H1 (cell line): ENCODE data around the gene ATP11C. TPM values are rescaled to one million over a fixed set of nuclear protein-coding genes. Genes with fewer than 3 reads are reported as not detected.

Experiments used
- ASH2L ChIP-seq: fragments of 200-600, 300-600 bp; sonication (generic); IDR thresholded peaks from one replicate; pipeline ENCODE4 v1.7.1; 2017; ENCODE audit warnings: low read length
- BACH1 ChIP-seq: IDR thresholded peaks from 2 replicates; pipeline ENCODE4 v1.6.1; 2012; ENCODE audit warnings: low read length, improper control_type of control experiment
- KDM4A ChIP-seq: IDR thresholded peaks from one replicate; pipeline ENCODE4 v1.7.1; 2012; ENCODE audit warnings: low read depth, mild to moderate bottlenecking, moderate library complexity, low read length, inconsistent platforms; ENCODE audit not compliant: severe bottlenecking
- MAFK ChIP-seq: IDR thresholded peaks from 2 replicates; pipeline ENCODE4 v1.6.1; 2012; ENCODE audit warnings: low read depth, mild to moderate bottlenecking, improper control_type of control experiment, low read length
- SP1 ChIP-seq: IDR thresholded peaks from 2 replicates; pipeline ENCODE4 v1.6.1; 2011; ENCODE audit warnings: low read depth, low read length
- SUZ12 ChIP-seq: fragments of 200-600 bp; sonication (generic); IDR thresholded peaks from 2 replicates; pipeline ENCODE4 v1.6.1; 2012; ENCODE audit warnings: mild to moderate bottlenecking, inconsistent platforms, low read length, moderate library complexity, mixed read lengths
- polyA plus RNA-seq, 7 experiments: library from polyadenylated mRNA; depleted of rRNA in 3 of 7; stranded (reverse) in 5 of 7; unstranded in 2 of 7; fragments of >200 nt in 5 of 7; fragments of 200-250 nt in 2 of 7; gene quantifications; 1 replicate in 5 of 7; 2 replicates in 1 of 7; 4 replicates in 1 of 7; pipeline versions ENCODE4 v1.2.1 to v1.2.3, GENCODE V29; 2011 to 2013; ENCODE audit warnings: missing spikeins in 2 of 7, mixed read lengths in 2 of 7
- total RNA-seq: library from RNA; stranded (reverse); fragmentation: NEBNext Ultra II Directional; extraction: Animal tissue kit (Norgen Biotek cat#: 25700); gene quantifications from 2 replicates; pipeline ENCODE4 v1.2.1, GENCODE V29; 2021

The ATP11C gene
- total and polyA plus RNA-seq, 2 of the 8 experiments (the other 6 are each of a cell fraction or from before 2014, with no cell fraction given) = 14.7 to 52.1 TPM

- TF ChIP-seq KDM4A (no peak), SP1 (no peak), BACH1 (no peak), ASH2L (no peak), MAFK (no peak), SUZ12 (no peak)
Measured at GRCh38 chrX:139736151-139736550, 196.7 kb downstream of the ATP11C start (continued).
